ENCODE measurements around the gene IGFBP5.

The IGFBP5 gene

DNA sequence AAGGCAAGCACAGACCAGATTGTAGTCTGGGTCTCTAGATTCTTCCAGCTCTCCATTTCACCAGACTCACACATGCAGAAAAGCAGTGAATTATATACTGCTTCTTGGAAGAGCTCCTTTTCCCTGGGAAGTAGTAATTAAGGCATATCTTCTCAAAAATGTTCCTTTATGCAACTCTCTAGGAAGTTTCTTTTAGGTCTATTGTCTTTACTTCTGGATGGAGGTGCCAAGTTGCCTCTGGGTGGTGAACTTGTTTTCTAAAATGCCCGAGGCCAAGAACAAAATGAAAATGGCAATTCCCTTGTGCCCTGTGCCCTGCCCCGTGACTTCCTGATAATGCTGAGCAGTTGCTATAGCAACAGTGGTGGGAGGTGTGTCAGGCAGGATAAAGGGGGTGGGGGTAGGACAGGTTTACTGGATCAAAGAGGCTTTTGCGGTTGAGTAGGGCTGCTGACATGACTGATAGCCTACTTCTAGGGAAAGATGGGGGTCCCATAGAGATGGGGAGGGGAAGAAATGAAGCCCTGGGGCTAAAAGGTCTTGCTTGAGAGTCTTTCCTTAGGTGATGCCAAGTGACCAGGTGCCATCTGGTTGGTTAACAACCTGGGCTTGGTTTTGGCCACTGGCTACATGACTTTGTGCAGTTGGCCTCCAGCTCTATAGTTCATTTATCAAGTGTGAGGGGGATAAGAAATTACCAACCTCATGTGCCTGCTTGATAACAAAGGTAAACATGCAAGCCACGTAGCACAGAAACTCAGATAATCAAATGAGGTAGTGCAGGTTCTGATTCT lies 50.3 kb downstream of the IGFBP5 start:
- DNase-seq (ENCODE audit: low spot score), result no peak

DNA sequence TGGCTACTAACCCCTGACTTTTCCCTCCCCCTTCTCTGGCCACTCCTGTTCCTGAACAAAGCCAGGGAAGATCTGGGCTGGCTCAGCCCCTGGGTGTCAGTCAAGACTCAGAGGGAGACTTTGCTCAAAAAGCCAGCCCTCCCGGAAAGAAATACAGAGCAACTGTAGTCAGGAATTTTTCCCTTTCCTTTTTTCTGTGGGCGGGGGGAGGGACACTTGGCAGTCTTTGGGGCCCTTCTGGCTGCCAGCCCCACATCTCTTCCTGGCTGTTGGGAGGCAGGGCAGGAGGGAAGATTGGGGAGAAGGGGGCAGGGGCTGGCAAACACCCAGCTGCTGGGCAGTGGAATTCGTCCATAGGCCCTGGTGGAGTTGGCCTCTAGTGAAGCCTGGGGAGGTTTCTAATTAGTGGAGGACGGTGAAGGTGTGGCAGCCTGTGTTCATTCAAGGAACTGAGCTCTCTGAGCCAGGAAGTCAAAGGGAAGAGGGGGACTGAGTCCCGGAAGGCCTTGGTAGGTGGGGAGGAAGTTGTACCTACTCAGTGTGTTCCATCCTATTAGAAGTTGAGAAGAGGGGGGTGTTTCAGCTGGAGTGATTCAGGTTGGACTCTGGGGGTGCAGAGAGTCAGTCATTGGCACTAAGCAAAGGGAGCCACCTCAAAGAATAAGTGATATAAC lies 51.2 kb downstream of the IGFBP5 start:
- peak; percentile 9 for DNase-seq (ENCODE audit: low spot score)

DNA sequence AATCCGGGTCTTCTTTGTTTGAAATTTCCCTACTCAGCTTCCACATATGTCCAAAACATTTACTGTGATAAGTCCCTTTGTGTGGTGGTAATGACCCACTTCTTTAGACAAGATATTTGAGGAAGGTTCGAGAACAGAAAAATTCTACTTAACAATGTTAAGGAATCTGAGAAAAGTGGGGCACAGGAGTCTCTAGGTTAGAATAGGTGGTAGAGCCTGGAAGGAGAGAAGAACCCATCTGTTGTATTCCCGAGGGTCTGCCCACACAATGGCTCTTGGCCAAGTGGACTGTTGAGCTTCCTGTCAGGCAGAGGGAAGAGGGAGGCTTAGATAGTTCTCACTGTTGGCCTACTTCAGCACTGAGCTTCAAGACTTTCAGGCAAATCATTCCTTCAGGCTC lies 57.9 kb downstream of the IGFBP5 start:
- no peak for DNase-seq (ENCODE audit: low spot score)

DNA sequence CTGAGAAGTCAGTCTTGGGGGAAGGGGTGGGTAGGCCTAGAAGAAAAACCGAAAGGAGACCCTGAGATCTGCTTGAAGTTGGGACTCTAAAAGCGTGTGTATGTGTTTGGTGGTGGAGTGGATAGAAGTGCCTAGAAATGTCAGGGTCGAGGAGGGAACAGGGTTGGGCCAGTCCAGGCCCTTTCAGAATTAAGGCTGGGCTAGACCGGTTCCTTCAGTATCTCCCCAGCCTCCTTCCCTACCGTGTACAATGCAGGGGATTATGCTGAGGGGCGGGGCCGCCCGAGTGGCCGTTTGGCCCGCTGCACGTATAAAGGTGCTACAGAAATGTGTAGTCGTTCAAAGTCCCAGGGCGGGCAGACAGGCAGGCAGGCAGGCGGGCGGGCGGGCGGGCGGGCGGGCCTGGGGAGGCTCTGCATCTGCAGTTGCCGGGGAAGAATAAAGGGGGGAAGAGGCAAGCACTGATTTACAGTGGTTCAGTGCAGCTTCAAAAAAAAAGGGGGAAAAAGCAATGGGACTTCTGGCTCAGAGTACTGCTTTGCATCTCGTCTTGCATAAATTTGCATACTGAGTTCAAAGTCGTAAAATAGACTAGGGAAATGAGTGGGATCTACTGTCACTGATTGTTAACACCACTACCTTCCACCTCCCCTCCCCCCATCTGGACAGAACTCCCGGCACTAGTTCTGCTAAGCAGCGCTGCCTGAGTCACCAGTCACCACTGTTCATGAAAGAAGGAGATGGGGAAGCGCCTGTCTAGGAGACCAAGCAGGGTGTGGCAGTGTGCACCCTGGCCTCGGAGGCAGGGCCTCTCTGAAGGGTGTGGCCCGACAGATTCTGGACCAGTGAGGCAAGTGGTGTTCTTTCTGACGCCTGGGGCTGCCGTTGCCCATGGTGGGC lies 58.5 kb downstream of the IGFBP5 start:
- DNase-seq (ENCODE audit: low spot score), result peak; percentile 70

DNA sequence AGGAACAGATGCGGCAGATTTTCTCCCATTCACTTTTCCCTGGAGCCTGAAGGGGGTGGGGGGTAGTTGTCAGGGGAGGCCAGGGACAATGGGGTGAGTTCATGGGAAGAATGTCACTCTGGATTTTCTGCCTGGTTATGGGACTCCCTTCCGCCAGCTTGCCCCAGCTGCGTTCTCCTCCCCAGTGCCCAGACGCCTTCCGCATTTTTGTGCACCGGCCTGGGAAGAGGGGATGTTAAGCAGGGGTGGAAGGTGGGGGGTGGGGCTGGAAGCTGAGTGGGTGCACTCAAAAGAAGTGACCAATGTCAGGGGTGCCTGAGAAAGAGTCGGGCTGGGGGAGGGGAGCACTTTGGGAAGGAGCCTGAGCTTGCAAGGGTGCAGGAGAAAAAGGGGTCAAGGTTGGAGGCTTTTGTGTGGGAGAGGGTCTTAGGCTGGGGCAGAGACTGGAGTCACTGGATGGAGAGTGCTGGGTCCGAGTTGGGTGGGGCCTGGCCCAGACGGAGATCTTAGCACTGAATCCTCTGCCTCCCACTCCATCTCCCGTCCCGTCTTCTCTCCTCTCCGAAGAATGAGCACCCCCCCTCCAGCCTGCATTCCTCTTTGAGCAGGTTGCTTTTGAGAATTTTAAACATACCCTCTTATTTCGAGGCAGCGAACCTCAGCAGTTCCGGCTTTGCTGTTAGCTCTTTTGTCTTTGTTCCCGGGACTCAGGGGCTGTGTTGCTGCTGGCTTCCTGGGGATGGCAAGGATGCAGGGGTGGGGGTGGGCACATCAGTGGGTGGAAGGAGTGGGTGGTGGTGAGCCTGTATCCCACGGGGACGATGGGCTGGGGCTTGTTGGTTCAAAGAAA lies 59.4 kb downstream of the IGFBP5 start:
- DNase-seq (ENCODE audit: low spot score), result peak; percentile 80

DNA sequence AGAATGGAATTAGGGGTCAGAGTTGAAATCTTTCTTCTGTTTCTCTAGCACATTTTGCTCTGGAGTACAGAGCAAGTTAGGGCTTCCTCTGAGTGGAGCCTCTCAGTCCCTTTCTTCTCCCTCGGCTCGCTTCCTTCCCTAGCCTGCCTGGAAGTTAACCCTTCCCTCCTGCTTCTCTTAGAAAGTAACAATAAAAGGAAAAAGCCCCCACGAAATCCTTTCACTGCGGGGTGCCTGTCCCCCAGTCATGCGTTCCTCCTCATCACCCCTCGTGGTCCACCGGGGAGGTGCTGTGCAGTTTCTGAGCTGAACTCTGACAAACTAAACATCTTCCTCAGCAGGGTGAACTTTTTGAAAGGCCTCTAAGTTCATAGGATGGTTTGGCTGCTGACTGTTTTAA lies 60.2 kb downstream of the IGFBP5 start:
- DNase-seq (ENCODE audit: low spot score), result no peak

DNA sequence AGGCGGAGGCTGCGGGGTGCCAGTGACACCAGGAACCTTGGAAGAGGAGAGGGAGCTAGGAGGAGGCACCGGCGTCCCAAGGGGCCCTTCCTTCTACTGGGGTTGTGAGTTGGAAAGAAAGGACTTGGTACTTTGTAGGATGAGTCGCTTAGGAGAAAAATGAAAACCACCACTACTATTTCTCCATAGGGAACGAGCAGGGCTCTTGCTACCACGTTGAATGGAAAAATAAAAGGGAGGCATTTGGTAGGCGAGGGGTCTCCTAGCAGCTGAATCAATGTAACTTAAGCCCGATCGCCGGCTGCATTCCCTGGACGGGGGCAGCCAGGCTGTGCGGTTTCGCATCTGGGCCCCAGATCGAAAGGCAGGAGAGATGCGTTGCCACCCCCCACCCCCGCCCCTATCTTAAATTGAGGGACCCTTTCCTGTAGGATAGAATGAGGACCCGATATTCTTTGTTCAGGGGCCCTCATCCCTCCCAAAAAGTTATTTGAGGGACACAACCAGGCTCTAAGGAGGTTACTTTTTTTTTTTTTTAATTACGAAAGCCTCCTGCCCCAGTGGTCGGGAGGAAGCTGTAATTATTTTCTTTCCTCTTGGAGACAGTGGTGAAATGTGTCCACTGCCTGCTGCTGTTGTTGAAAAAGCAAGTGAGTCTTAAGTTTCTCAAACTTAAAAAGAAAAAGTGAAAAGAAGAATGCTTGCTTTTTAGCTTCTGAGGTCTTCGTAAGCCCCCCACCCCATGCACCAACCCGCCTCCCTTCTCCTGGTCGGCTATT lies 60.8 kb downstream of the IGFBP5 start:
- DNase-seq (ENCODE audit: low spot score), result no peak

DNA sequence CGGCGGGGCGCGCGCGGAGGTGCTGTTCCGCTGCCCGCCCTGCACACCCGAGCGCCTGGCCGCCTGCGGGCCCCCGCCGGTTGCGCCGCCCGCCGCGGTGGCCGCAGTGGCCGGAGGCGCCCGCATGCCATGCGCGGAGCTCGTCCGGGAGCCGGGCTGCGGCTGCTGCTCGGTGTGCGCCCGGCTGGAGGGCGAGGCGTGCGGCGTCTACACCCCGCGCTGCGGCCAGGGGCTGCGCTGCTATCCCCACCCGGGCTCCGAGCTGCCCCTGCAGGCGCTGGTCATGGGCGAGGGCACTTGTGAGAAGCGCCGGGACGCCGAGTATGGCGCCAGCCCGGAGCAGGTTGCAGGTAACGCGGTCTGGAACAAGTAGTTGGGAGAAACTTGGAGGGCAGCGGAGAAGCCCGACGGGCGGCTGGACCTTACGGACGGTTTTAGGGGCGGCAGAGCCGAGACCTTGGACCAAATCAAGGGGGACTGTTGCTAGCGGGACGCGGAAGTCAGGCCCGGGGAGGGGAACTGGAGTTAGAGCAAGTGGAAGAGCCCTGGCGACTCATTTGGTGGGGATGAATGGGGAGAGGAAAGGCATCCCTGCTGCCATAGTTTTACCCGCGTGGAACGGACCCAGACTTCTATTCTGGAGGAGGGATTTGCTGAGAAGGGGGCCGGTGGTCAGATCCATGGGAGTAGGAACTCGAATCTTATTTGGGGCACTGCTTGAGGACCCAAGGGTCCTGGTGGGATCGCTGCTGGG lies 61.6 kb downstream of the IGFBP5 start:
- peak; percentile 43 for DNase-seq (ENCODE audit: low spot score)

DNA sequence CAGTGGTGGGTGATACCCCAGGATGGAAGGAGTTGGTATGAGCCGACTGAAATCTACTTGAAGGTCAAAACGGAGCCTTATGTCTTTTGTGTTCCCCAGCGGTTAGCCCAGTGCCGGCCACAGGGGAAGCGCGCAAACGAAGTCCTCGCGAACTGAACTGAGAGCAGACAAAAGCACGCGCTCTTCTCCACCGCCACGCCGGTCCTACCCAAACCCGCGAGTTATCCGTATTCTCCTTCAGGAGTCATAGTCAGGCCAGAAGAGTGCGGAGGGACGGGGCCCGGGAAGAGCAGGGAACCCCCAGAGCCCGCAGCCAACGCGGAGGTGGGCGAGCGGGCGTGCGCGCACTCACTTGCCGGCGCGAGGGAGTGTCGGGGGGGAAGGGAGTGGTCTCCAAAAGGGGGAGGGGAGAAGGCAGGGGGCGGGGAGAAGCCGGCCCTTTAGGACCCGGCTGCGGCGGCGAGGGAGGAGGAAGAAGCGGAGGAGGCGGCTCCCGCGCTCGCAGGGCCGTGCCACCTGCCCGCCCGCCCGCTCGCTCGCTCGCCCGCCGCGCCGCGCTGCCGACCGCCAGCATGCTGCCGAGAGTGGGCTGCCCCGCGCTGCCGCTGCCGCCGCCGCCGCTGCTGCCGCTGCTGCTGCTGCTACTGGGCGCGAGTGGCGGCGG lies 62.3 kb downstream of the IGFBP5 start, which contains the start of gene IGFBP2:
TSS of gene IGFBP2 (plus strand) at position 469 of the 664 bp plus-strand sequence. CDS start at position 573, 104 bp downstream.
- peak; percentile 52 for DNase-seq (ENCODE audit: low spot score)

DNA sequence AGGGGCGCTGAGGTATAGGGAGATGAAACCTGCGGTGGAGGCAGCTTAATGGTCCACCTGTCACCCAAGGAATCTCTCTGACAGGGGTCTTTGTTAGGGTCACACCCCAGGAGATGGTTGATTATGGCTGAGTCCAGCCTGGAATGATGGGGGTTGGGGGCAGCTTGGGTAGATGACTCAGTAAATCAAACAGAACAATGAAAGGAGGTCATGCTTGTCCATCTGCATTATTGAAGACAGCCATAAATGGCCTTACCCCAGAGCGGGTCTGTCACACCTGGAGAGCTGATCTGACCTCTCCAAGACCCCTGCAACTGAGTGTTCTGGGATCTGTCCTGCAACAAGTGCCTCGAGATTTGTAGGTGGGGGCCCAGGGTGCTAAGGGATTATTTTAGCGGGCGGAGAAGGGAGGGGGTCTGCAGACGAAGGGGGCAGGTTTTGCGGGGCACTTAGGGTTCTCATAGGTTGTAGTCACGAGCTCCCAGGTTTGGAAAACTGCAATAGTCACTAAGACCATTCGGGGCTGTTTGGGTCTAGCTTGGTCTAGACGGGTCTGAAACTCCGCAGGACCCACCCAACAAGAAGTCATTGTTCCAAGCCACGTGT lies 62.9 kb downstream of the IGFBP5 start:
- DNase-seq (ENCODE audit: low spot score), result peak; percentile 21

DNA sequence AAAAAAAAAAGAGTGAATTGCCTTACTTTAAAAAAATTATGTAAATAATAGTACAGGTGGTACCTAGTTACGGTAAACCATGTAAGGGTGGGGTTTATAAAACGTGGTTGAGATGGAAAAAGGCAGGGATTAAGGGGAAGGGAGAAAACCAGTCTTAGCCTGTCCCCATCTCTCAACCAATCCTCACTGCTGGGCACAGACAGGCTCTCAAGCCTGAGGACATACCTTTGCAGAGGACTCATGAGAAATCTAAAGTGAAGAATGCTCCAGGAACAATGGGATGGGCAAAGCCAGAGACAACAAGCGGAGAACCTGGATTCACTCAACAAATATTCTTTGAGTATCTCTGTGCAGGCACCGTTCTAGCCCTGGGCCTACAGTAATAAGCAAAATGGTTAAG lies 65.6 kb downstream of the IGFBP5 start:
- no peak for DNase-seq (ENCODE audit: low spot score)

DNA sequence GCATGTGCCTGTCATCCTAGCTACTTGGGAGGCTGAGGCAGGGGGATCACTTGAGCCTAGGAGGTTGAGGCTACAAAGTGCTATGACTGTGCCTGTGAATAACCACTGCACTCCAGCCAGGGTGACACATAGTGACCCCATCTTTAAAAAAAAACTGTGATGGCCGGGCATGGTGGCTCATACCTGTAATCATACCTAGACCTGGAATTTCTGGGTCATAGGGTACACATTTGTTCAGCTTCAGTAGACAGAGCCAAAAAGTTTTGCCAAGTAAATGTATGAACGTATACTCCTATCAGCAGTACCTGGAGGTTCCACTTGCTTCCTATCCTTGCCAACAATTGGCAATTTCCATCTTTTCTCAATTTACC lies 68.5 kb downstream of the IGFBP5 start:
- peak; percentile 82 for DNase-seq (ENCODE audit: low spot score)

DNA sequence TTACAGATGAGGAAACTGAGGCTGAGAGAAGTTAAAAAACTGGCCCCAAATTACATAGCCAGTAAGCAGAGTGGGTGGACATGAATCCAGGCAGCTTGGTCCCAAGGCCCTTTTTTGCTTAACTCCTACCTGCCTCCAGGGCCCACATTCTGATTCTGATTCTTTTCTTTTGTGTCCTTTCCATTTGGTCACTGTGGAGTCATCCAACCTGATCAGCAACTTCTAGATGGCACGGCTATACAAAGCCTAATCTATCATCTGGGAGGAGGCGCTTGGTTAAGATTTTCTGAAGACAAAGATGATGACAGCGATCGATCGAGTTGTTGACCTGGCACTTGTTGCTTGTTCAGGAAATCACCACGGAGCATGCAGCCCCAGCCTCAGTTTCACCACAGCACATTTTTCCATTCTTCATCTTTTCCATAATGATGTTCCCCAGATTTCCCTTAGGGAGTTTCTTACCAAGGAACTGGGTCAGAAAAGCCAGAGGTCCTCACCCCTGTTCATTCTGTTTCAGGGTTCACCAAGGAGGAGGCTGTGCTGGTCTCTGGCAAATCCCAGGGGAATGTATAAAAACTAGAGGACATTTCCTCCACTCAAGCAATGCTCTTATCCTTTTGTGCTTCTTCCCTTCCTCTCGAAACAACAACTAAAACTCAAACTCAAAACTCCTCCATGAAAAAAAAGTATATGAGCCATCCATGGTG lies 69.0 kb downstream of the IGFBP5 start:
- DNase-seq (ENCODE audit: low spot score), result no peak

DNA sequence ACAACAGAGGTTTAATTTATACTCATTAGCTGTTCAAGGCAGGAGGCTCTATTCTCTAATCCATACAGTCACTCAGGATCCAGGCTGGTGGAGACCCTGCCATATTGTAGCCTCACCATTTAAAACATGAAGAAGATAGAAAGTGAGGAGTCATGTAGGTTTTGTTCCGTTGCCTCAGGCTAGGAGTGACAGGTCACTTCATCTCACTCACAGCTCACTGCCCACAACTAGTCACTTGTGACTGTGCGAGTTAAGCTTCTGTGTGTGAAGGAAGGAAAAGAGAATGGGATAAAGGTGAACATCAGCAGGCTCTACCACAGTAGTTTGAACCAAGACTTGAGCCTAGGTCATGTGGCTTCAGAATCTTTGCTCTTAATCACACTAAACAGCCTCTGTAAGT lies 71.1 kb downstream of the IGFBP5 start:
- DNase-seq (ENCODE audit: low spot score), result peak; percentile 52

DNA sequence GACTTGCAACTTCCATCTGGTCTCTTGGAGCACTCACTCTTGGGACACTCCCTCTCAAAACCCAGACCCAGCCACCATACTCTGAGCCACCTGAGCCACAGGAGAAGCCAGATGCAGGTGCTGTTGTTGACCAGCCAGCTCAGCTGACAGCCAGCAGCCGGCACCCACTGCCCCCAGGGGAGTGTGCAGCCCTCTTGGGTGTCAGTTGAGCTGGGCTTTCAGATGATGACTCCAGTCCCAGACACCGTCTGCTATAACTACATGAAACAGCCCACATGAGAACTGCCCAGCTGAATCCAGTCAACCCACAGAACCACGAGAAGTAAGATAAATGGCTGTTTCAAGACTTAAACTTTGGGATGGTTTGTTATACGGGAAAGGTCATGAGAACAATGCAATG lies 72.8 kb downstream of the IGFBP5 start:
- DNase-seq (ENCODE audit: low spot score), result no peak

Measured in kidney tubule cell (primary cell).